Hepatocyte (in vitro differentiated cells): Measurements from ENCODE around the gene GOLGA6L10.
"Not testable (repeated sequence)": the region's sequence is repeated elsewhere in the genome, so short reads cannot be mapped to it uniquely, and the experiment has no call there.

ENCODE experiments used
- CTCF ChIP-seq: fragments of 200-600 bp; sonication (generic); IDR thresholded peaks from 2 replicates; pipeline ENCODE4 v1.5.1; 2016; ENCODE audit warnings: antibody characterized with exemption, mild to moderate bottlenecking; ENCODE audit not compliant: poor library complexity
- EZH2phosphoT487 ChIP-seq: fragments of 200-600 bp; sonication (generic); IDR thresholded peaks from one replicate; pipeline ENCODE4 v1.6.1; 2018; ENCODE audit warnings: antibody characterized with exemption, mild to moderate bottlenecking, low read depth, moderate library complexity; ENCODE audit not compliant: unreplicated experiment, severe bottlenecking

GRCh38 chr15:82327372-82327771 is 21.9 kb downstream of the GOLGA6L10 start:
- not testable (repeated sequence) for TF ChIP-seq EZH2phosphoT487, CTCF
